ENCODE measurements around the gene FAM81A.

GRCh38 chr15:59401824-59402569, 36.0 kb upstream of the FAM81A start:
- TF ChIP-seq CTCF (IDR thresholded peaks at IDR 0.05; ENCODE audit: low read depth, low read length, missing input control) = no peak
- no peak for TF ChIP-seq SP1 (IDR thresholded peaks at IDR 0.05)

All from liver (tissue), 3 donors.